Measurements from ENCODE around the gene MEF2D. TPM values are rescaled to one million over a fixed set of nuclear protein-coding genes. Genes with fewer than 3 reads are reported as not detected.

Gene MEF2D
- total RNA-seq, 2 experiments from 2014 or later: 32.1 to 33.6 TPM

DNA sequence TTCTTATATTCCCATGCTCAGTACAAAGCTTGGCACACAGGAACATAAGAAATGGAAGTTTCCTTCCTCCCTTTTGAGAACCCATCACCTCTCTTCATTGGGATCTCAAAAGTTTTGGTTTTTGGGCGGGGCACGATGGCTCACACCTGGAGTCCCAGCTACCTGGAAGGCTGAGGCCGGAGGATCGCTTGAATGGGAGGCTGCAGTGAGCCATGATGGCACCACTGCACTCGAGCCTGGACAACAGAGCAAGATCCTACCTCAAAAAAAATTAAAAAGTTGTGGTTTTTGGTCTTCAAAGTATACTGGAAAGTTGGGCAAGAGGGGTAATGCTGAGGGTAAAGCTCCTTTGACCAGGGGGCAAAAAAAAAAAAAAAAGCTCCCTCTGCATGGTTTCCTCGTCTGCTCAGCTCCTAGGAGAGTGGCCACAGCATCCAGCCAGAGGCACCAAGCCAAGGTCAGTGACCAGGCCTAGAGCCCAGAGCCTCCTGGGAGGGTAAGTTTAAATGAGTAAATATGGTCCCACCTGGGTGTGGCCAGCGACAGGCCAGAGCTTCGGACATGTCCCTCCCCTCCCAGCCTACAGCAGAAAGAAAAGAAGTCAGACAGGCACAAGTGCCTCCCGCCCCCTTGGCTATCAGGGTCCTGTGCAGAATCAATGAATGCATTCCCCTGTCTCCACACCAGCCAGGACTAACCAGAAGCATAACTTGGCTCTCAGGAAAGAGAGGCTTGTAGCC lies 5.0 kb downstream of the MEF2D start:
- H3K9me3 Mint-ChIP-seq (ENCODE audit: low read depth): no peaks in the 10 kb centered on the region
- peak overlapping the region; percentile 72 for H3K27ac Mint-ChIP-seq
- ATAC-seq: no peak
- intact Hi-C loops (cut with DNase I, micrococcal nuclease): no loop called here
- DNase-seq: no peak
- H3K4me3 Mint-ChIP-seq: no peak overlapping the region
- peaks cover 84% of the 10 kb centered on the region for H3K4me1 Mint-ChIP-seq
- POLR2A ChIA-PET: no interaction called here
- peaks cover 9% of the 10 kb centered on the region for H3K36me3 Mint-ChIP-seq (ENCODE audit: low read depth)
- CTCF ChIA-PET: interaction anchor here (0.7 to 5.0 kb wide), 6 partner anchors 10 to 1226 kb away, joined by 3 to 33 read pairs (median 4); no protein-coding TSS in a partner anchor
- H3K27me3 Mint-ChIP-seq: no peaks in the 10 kb centered on the region

- ChIA-PET POLR2A (no interaction called here), CTCF (interaction anchor here (0.9 to 5.0 kb wide), 3 partner anchors 8 to 15 kb away, joined by 4 to 33 read pairs (median 4); no protein-coding TSS in a partner anchor)
- ATAC-seq (no peak), DNase-seq (no peak)
- H3K27ac Mint-ChIP-seq: peak overlapping the region; percentile 33
- peaks cover 96% of the 10 kb centered on the region for H3K4me1 Mint-ChIP-seq
- H3K9me3 Mint-ChIP-seq (ENCODE audit: low read depth): no peaks in the 10 kb centered on the region
- H3K36me3 Mint-ChIP-seq (ENCODE audit: low read depth): peaks cover 9% of the 10 kb centered on the region
- no peak overlapping the region for H3K4me3 Mint-ChIP-seq
- intact Hi-C loops (cut with DNase I, micrococcal nuclease): no loop called here
- H3K27me3 Mint-ChIP-seq: no peaks in the 10 kb centered on the region
These were observed 6.2 kb downstream of the MEF2D start for GRCh38 chr1:156494309-156494895.

GRCh38 chr1:156493742-156494141 lies 6.8 kb downstream of the MEF2D start:
- ChIA-PET POLR2A (no interaction called here), CTCF (interaction anchor here (1.6 to 5.1 kb wide), 2 partner anchors 12 to 14 kb away, joined by 4 to 36 read pairs; no protein-coding TSS in a partner anchor)
- intact Hi-C loops (cut with DNase I, micrococcal nuclease): no loop called here
- DNase-seq (no peak), ATAC-seq (no peak)
- Mint-ChIP-seq H3K9me3 (ENCODE audit: low read depth) (no peaks in the 10 kb centered on the region), H3K36me3 (ENCODE audit: low read depth) (peaks cover 9% of the 10 kb centered on the region), H3K4me3 (no peak overlapping the region), H3K27ac (peak overlapping the region; percentile 33), H3K4me1 (peaks cover 98% of the 10 kb centered on the region), H3K27me3 (no peaks in the 10 kb centered on the region)

GRCh38 chr1:156493154-156493631 lies 7.4 kb downstream of the MEF2D start:
- H3K36me3 Mint-ChIP-seq (ENCODE audit: low read depth): peaks cover 9% of the 10 kb centered on the region
- POLR2A ChIA-PET: interaction anchor here (4.9 kb wide), 1 partner anchor 8 kb away, joined by 27 read pairs; the partner anchor contains the start of gene MEF2D
- peaks cover 98% of the 10 kb centered on the region for H3K4me1 Mint-ChIP-seq
- no peak for DNase-seq
- peak overlapping the region; percentile 8 for H3K4me3 Mint-ChIP-seq
- ATAC-seq: no peak
- CTCF ChIA-PET: interaction anchor here (5.1 kb wide), 1 partner anchor 11 kb away, joined by 36 read pairs; no protein-coding TSS in a partner anchor
- no peaks in the 10 kb centered on the region for H3K27me3 Mint-ChIP-seq
- intact Hi-C loops (cut with DNase I, micrococcal nuclease): no loop called here
- no peaks in the 10 kb centered on the region for H3K9me3 Mint-ChIP-seq (ENCODE audit: low read depth)
- peak overlapping the region; percentile 22 for H3K27ac Mint-ChIP-seq

DNA sequence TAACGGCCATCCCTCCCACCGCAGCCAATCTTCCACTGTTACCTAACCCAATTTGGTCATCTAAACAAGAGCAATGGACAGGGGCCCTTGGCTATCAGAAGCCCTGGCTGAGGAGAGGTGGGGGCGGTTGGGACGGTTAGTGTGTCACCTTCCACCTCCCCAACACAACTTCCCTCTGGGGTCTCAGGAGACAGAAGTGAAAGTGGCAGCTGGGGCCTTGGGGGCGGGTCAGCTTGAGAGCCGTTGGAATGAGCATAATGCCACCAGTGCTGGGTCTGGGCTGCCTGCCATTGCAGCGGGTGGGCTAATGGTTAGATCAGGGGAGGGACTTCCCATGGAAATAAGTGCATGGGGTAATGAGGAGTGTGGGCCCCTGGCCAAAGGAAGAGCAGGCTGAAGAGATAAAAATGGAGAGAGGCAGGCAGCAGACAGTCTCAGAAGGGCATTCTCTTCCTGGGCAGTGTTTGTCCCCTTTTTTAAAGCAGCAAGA lies 7.9 kb downstream of the MEF2D start:
- H3K27ac Mint-ChIP-seq: peak overlapping the region; percentile 22
- H3K4me1 Mint-ChIP-seq: peaks cover 98% of the 10 kb centered on the region
- H3K4me3 Mint-ChIP-seq: peak overlapping the region; percentile 8
- no peak for ATAC-seq
- H3K27me3 Mint-ChIP-seq: no peaks in the 10 kb centered on the region
- no peaks in the 10 kb centered on the region for H3K9me3 Mint-ChIP-seq (ENCODE audit: low read depth)
- intact Hi-C loops (cut with DNase I, micrococcal nuclease): no loop called here
- no peak for DNase-seq
- POLR2A ChIA-PET: interaction anchor here (4.9 kb wide), 1 partner anchor 8 kb away, joined by 27 read pairs; the partner anchor contains the start of gene MEF2D
- CTCF ChIA-PET: interaction anchor here (1.3 to 10.0 kb wide), 3 partner anchors 10 to 35 kb away, joined by 4 to 63 read pairs (median 36); partner anchors contain the start of gene MEF2D
- H3K36me3 Mint-ChIP-seq (ENCODE audit: low read depth): peaks cover 11% of the 10 kb centered on the region

- Mint-ChIP-seq H3K4me1 (peaks cover 98% of the 10 kb centered on the region), H3K4me3 (no peak overlapping the region), H3K36me3 (ENCODE audit: low read depth) (peaks cover 12% of the 10 kb centered on the region), H3K27ac (peak overlapping the region; percentile 51), H3K9me3 (ENCODE audit: low read depth) (no peaks in the 10 kb centered on the region), H3K27me3 (no peaks in the 10 kb centered on the region)
- POLR2A ChIA-PET: interaction anchor here (4.9 kb wide), 1 partner anchor 9 kb away, joined by 27 read pairs; the partner anchor contains the start of gene MEF2D
- intact Hi-C loops (cut with DNase I, micrococcal nuclease): no loop called here
- CTCF ChIA-PET: interaction anchor here (0.6 to 10.0 kb wide), 6 partner anchors 10 to 35 kb away, joined by 3 to 63 read pairs (median 5); partner anchors contain the start of gene MEF2D
- ATAC-seq: no peak
- DNase-seq: no peak
These were observed 8.5 kb downstream of the MEF2D start for GRCh38 chr1:156492013-156492590.

- no peak overlapping the region for H3K4me3 Mint-ChIP-seq
- ChIA-PET CTCF (interaction anchor here (0.6 to 10.0 kb wide), 11 partner anchors 10 to 117 kb away, joined by 3 to 63 read pairs (median 4); partner anchors contain the start of genes MEF2D and NAXE), POLR2A (interaction anchor here (0.6 to 4.9 kb wide), 3 partner anchors 9 to 81 kb away, joined by 3 to 27 read pairs (median 3); partner anchors contain the start of gene MEF2D)
- H3K9me3 Mint-ChIP-seq (ENCODE audit: low read depth): no peaks in the 10 kb centered on the region
- peaks cover 13% of the 10 kb centered on the region for H3K36me3 Mint-ChIP-seq (ENCODE audit: low read depth)
- peak overlapping the region; percentile 81 for H3K27ac Mint-ChIP-seq
- no peak for DNase-seq
- no peaks in the 10 kb centered on the region for H3K27me3 Mint-ChIP-seq
- peaks cover 98% of the 10 kb centered on the region for H3K4me1 Mint-ChIP-seq
- intact Hi-C loops (cut with DNase I, micrococcal nuclease): no loop called here
- no peak for ATAC-seq
These were observed 9.2 kb downstream of the MEF2D start for GRCh38 chr1:156491151-156491949.

GRCh38 chr1:156490401-156491032 lies 10.1 kb downstream of the MEF2D start:
- peaks cover 91% of the 10 kb centered on the region for H3K4me1 Mint-ChIP-seq
- H3K36me3 Mint-ChIP-seq (ENCODE audit: low read depth): peaks cover 12% of the 10 kb centered on the region
- no peak overlapping the region for H3K4me3 Mint-ChIP-seq
- H3K9me3 Mint-ChIP-seq (ENCODE audit: low read depth): no peaks in the 10 kb centered on the region
- ChIA-PET POLR2A (interaction anchor here (0.6 to 4.9 kb wide), 4 partner anchors 10 to 99 kb away, joined by 3 to 27 read pairs (median 4); partner anchors contain the start of gene MEF2D), CTCF (interaction anchor here (0.5 to 10.0 kb wide), 9 partner anchors 9 to 265 kb away, joined by 3 to 63 read pairs (median 4); partner anchors contain the start of genes MEF2D and NAXE)
- H3K27me3 Mint-ChIP-seq: no peaks in the 10 kb centered on the region
- intact Hi-C loops (cut with DNase I, micrococcal nuclease): no loop called here
- no peak for DNase-seq
- no peak for ATAC-seq
- peak overlapping the region; percentile 81 for H3K27ac Mint-ChIP-seq

GRCh38 chr1:156489935-156490293 lies 10.7 kb downstream of the MEF2D start:
- intact Hi-C loops (cut with DNase I, micrococcal nuclease): no loop called here
- ATAC-seq (no peak), DNase-seq (no peak)
- peak overlapping the region; percentile 66 for H3K27ac Mint-ChIP-seq
- H3K4me3 Mint-ChIP-seq: peak overlapping the region; percentile 9
- peaks cover 10% of the 10 kb centered on the region for H3K36me3 Mint-ChIP-seq (ENCODE audit: low read depth)
- H3K4me1 Mint-ChIP-seq: peaks cover 85% of the 10 kb centered on the region
- no peaks in the 10 kb centered on the region for H3K9me3 Mint-ChIP-seq (ENCODE audit: low read depth)
- no peaks in the 10 kb centered on the region for H3K27me3 Mint-ChIP-seq
- ChIA-PET POLR2A (interaction anchor here (1.5 to 4.9 kb wide), 3 partner anchors 9 to 33 kb away, joined by 5 to 27 read pairs (median 7); partner anchors contain the start of gene MEF2D), CTCF (interaction anchor here (0.5 to 10.0 kb wide), 7 partner anchors 8 to 265 kb away, joined by 3 to 63 read pairs (median 4); partner anchors contain the start of gene MEF2D)

Measured in activated CD4-positive, alpha-beta T cell treated with anti-CD3 and anti-CD28 coated beads for 36 hours (primary cell).